GM10266 (cell line): ENCODE data around the gene CALN1.

Experiments
- DNase-seq: peaks from one replicate; pipeline ENCODE4 v3.0.0; 2012; ENCODE audit errors: extremely low spot score
- CTCF ChIP-seq: IDR thresholded peaks from 2 replicates; pipeline ENCODE4 v1.5.1; 2012; ENCODE audit warnings: mild to moderate bottlenecking, low read depth; ENCODE audit not compliant: control insufficient read depth, insufficient read depth; ENCODE audit errors: missing control alignments

Gene CALN1

GRCh38 chr7:72444026-72444776 is 32.1 kb upstream of the CALN1 start:
- TF ChIP-seq CTCF, result no peak
- DNase-seq, result no peak

GRCh38 chr7:72441791-72442190 is 29.7 kb upstream of the CALN1 start:
- TF ChIP-seq CTCF, result no peak
- no peak for DNase-seq

- no peak for TF ChIP-seq CTCF
- DNase-seq, result no peak
Observed at GRCh38 chr7:72438491-72438890, 26.4 kb upstream of the CALN1 start.

- DNase-seq, result no peak
- no peak for TF ChIP-seq CTCF
Observed at GRCh38 chr7:72437610-72438009, 25.5 kb upstream of the CALN1 start.

GRCh38 chr7:72437061-72437585 is 25.0 kb upstream of the CALN1 start:
- no peak for TF ChIP-seq CTCF
- DNase-seq, result no peak

GRCh38 chr7:72435925-72436480 is 23.9 kb upstream of the CALN1 start:
- TF ChIP-seq CTCF, result no peak
- DNase-seq, result no peak

- DNase-seq, result no peak
Observed at GRCh38 chr7:72435366-72435765, 23.2 kb upstream of the CALN1 start.

More at GRCh38 chr7:72435366-72435765, 23.2 kb upstream of the CALN1 start:
- TF ChIP-seq CTCF, result no peak
